Activated naive CD8-positive, alpha-beta T cell (primary cell): Measurements from ENCODE around the gene NAA10.
"Not testable (repeated sequence)": the region's sequence is repeated elsewhere in the genome, so short reads cannot be mapped to it uniquely, and the experiment has no call there.

Experiments used
- H3K27ac Mint-ChIP-seq: one replicate; pipeline ENCODE4 v1.8.0; 2021; ENCODE audit warnings: mixed read lengths
- H3K27me3 Mint-ChIP-seq: one replicate; pipeline ENCODE4 v1.8.0; 2021; ENCODE audit warnings: mixed read lengths
- H3K36me3 Mint-ChIP-seq: one replicate; pipeline ENCODE4 v1.8.0; 2021; ENCODE audit warnings: mixed read lengths
- H3K4me1 Mint-ChIP-seq: one replicate; pipeline ENCODE4 v1.8.0; 2021; ENCODE audit warnings: low read depth, mixed read lengths
- H3K4me3 Mint-ChIP-seq: one replicate; pipeline ENCODE4 v1.8.0; 2021; ENCODE audit warnings: mild to moderate bottlenecking, mixed read lengths
- H3K9me3 Mint-ChIP-seq: one replicate; pipeline ENCODE4 v1.8.0; 2021; ENCODE audit warnings: low read depth, mixed read lengths

Gene NAA10

DNA sequence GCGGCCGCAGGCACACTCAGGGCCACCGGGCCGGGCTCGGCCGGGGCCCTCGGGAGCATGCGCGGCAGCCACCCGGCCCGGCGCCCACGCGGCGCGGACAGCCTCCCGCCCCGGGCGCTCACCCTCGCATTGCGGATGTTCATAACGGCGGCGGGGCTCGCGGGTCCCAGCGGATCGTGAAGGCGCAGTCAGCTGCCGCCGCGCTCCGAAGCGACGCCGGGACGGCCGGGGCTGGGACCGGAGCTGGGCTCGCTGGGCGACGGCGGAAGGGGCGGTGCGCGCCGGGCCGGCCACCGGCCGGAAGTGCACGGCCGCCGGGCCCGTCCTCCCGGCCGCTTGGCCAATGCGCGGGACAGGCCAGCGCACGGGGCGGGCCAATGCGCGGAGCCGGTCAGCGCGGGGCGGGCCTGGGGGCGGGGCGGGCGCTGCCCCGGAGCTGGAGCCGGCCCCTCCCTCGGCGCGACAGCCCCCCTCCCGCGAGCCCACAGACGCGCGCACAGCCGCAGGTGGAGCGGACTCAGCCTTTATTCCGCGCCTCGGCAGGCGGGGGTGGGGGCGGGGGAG, at the start of gene NAA10:
Gene NAA10, minus strand, starts transcription at position 276 of the 564 bp plus-strand sequence. Its CDS starts 133 bp downstream, at position 143.
- peak within 1 kb of the TSS; percentile 68 for H3K27ac Mint-ChIP-seq
- peak within 1 kb of the TSS; percentile 89 for H3K4me3 Mint-ChIP-seq
- H3K36me3 Mint-ChIP-seq, result no peaks in the 10 kb centered on the region
- H3K4me1 Mint-ChIP-seq, result peaks cover 26% of the 10 kb centered on the region
- H3K27me3 Mint-ChIP-seq, result no peaks in the 10 kb centered on the region
- no peaks in the 10 kb centered on the region for H3K9me3 Mint-ChIP-seq

DNA sequence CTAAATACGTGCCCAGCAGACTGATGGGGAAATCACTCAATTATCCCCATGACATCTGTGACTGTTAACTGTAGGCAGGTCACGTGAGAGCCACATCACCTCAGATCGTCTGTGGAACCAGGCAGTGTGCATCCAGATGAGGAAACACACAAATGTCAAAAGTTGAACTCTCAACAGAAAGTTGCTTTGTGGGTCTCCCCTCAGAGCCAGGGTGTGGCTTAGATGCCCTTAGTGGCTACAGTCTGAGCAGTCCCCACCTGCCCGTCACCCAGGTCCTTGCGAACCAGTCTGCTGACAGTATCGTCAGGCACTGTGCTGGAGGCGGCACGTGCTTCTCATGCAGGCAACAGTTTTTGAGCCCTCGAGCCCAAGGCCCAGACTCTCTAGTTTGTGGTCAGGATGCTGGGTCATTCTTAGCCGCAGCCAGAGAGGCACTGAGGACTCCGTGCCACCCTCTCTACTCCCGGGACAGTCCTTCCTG, 48.5 kb upstream of the NAA10 start:
- Mint-ChIP-seq H3K4me1 (peaks cover 40% of the 10 kb centered on the region), H3K36me3 (no peaks in the 10 kb centered on the region), H3K9me3 (no peaks in the 10 kb centered on the region), H3K4me3 (peak overlapping the region; percentile 67), H3K27me3 (no peaks in the 10 kb centered on the region), H3K27ac (peak overlapping the region; percentile 96)

DNA sequence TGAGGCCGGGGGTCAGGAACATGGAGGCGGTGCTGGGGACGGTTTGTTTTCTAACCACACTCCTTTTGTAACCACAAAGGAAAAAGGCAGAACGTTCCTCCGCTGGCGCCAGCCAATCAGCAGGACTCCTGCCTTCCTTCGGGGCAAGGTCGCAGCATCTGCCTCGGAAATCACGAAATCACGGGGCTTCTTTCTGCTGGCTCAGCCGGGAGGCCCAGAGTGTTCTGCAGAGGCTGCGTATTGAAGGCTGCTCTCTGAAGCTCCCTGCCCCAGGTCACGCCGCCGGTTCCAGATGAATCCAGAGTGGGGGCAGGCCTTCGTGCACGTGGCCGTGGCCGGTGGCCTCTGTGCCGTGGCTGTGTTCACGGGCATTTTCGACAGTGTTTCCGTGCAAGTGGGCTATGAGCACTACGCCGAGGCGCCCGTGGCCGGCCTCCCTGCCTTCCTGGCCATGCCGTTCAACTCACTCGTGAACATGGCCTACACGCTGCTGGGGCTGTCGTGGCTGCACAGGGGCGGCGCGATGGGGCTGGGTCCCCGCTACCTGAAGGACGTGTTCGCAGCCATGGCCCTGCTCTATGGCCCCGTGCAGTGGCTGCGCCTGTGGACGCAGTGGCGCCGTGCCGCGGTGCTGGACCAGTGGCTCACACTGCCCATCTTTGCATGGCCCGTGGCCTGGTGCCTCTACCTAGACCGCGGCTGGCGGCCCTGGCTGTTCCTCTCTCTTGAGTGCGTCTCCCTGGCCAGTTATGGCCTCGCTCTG, 47.1 kb upstream of the NAA10 start:
- Mint-ChIP-seq H3K36me3 (no peaks in the 10 kb centered on the region), H3K4me1 (peaks cover 38% of the 10 kb centered on the region), H3K4me3 (peak overlapping the region; percentile 73), H3K27me3 (no peaks in the 10 kb centered on the region), H3K27ac (peak overlapping the region; percentile 96), H3K9me3 (no peaks in the 10 kb centered on the region)

DNA sequence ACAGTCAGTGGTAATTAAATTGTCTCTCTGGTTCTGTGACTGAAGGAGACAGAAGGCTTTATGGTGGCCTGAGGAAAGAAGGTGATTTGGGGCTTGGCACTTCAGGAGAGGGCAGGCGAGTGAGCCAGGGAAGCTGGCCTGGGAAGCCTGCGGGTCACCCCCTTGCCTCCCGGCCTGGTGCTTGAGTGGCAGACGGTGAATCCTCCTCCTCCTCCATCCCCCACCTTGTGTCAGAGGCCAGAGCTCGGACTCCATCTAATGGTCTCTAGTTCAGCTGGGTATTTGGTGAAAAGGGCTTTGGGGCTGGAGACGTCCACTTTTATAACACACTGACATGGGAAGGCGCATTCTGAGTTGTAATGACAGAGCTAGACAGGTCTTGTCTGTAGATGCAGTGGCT, 46.4 kb upstream of the NAA10 start:
- peak overlapping the region; percentile 92 for H3K27ac Mint-ChIP-seq
- H3K9me3 Mint-ChIP-seq, result no peaks in the 10 kb centered on the region
- peak overlapping the region; percentile 73 for H3K4me3 Mint-ChIP-seq
- H3K4me1 Mint-ChIP-seq, result peaks cover 38% of the 10 kb centered on the region
- H3K36me3 Mint-ChIP-seq, result no peaks in the 10 kb centered on the region
- H3K27me3 Mint-ChIP-seq, result no peaks in the 10 kb centered on the region

DNA sequence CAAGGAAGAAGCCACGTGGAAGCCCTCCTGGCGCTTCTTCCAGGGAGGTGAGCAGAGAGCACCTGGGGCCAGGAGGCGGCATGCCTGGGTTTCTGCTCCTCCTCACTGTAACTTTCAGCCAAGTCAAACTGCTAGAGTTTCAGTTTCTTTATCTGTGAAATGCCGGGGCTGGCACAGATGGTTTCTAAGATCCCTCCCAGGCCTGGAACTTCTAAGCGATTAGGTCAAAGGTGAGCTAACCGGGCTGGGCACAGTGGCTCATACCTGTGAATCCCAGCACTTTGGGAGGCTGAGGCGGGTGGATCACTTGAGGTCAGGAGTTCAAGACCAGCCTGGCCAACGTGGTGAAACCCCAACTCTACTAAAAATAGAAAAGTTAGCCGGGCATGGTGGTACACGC, 45.6 kb upstream of the NAA10 start:
- Mint-ChIP-seq H3K4me3 (peak overlapping the region; percentile 59), H3K27ac (peak overlapping the region; percentile 88)
- H3K9me3 Mint-ChIP-seq, result not testable (repeated sequence)

DNA sequence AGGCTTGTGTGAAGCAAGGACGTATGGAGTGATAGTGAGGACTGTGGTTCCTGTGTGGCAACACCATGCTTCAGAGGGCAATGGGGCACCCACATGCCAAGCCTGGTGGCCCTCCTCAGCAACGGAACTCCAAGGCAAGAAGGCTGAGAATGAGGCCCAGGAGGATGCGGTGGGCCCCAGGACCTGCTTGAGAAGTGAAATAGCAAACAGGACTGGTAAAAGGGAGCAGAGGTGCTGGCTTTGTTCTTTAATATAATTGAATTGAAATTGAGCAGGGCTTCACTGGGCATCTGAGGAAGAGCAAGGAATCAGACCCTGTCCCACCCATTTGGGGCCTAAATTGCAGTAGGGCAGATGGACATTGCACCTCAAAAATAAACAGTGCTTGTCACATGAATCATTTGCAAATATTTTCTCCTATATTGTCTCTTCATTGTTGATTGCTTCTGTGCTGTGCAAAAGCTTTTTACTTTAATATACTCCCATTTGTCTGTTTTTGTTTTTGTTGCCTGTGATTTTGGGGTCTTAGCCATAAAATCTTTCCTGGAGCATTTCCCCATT, 40.0 kb upstream of the NAA10 start:
- Mint-ChIP-seq H3K9me3 (no peaks in the 10 kb centered on the region), H3K27me3 (no peaks in the 10 kb centered on the region), H3K4me3 (peak overlapping the region; percentile 7)

More for the DNA sequence above, 45.6 kb upstream of the NAA10 start:
- peaks cover 41% of the 10 kb centered on the region for H3K4me1 Mint-ChIP-seq
- not testable (repeated sequence) for H3K36me3 Mint-ChIP-seq, H3K27me3 Mint-ChIP-seq

DNA sequence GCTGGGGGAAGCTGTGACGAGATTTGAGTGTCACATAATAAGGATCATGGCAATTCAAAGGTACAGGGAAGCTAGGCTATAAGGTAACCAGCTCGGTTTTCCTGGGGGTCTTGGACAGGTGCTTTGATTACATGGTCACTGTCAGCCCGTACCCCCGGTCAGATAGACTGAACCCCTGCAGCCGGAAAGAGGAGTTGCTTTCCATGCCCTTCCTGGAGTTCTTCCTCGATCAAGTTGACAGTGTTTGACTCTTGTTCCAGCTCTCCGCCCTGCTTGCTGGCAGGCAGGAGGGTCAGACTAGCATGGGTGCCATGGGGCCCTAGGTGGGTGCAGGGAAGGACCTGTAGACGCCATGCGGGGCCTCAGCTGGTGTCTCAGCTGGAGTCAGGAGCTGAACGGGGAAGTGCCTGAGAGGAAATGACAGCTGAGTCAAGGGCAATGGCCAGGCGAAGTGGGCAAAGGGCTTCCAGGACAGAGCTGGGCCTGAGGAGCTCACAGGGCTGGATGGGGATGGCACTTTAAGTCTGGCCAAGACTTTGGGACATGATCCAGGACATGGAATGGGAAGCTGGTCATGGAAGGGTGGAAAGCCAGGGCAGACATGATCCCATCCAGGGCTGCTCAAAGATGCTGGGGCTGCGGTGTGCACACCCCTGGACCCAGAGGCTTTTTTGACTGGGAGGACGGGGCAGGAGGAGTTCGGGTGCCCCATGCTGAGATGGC, 39.3 kb upstream of the NAA10 start:
- Mint-ChIP-seq H3K36me3 (no peaks in the 10 kb centered on the region), H3K27ac (peak overlapping the region; percentile 98), H3K4me3 (peak overlapping the region; percentile 94), H3K4me1 (peaks cover 23% of the 10 kb centered on the region), H3K9me3 (no peaks in the 10 kb centered on the region), H3K27me3 (no peaks in the 10 kb centered on the region)

More for the DNA sequence above, 40.0 kb upstream of the NAA10 start:
- Mint-ChIP-seq H3K36me3 (no peaks in the 10 kb centered on the region), H3K4me1 (peaks cover 22% of the 10 kb centered on the region), H3K27ac (peak overlapping the region; percentile 98)

DNA sequence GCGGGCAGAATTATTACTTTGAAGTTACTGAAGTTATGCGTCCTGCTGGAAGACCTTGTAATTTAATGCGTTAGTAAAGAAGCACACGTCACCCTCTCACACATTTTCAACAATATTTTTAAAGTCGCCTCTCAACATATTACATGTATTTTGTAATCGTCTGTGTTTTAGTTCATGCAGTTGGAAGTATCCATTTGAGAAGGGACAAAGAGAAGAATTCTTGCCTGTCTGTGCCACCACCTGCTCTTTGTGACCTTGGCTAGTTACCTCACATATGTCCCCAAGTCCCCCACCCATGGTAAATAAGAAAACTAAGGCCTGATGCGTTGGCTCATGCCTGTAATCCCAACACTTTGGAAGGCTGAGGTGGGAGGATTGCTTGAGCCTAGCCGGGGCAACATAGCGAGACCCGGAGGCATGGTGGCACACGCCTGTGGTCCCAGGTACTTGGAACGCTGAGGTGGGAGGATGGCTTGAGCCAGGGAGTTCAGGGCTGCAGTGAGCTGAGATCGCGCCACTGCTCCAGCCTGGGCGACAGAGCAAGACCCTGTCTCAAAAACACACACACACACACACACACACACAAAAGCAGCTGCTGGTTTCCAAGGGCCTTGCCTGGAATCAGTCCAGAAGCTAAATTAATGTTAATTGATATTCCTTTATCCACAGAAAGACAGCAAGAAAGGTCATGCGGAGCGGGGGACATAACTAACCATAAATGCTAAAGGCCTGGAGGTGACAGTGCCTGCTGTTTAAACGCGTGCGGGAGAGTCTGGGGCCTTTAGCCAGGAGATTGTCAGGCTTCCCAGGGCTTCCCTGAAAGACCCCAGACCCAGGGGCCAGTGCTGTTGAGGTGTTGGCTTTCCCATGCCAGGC, 38.5 kb upstream of the NAA10 start:
- Mint-ChIP-seq H3K36me3 (no peaks in the 10 kb centered on the region), H3K9me3 (no peaks in the 10 kb centered on the region), H3K27ac (peak overlapping the region; percentile 98), H3K27me3 (no peaks in the 10 kb centered on the region), H3K4me3 (peak overlapping the region; percentile 94), H3K4me1 (peaks cover 24% of the 10 kb centered on the region)

DNA sequence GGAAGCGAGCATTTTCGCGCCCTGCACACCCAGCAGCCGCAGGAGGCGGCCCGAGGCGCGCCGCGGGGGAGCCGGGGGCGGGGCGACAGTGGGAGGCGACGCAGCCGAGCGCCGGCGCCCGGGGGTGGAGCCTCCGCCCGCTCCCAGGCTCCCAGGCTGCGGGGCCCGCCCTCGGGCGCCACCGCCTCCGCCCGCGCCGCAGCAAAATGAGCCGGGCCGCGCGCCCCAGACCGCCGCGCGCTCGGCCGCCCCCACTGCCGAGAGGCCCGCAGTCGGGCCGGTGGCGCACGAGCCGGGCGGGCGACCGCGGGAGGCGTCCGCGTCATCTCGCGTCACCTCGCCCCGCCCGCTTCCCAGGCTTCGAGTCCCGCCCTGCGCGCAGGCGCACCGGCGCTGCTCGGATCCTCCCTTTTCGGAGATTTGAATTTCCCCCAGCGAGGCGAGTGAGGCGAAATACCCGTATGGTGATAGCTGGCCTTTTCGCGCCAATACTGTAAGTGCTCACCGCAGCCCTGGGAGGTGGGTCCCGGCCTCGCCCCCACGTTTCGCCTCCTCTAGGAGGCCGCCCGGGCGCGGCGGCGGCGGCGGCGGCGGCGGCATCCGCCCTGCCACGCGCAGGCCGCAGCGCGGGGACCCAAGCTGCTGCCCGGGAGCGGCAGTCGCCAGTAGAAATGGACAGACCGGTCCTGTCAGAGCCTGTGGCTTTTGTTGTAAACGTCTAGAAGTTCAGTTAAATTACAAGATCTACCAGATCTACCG, 37.7 kb upstream of the NAA10 start, which contains the start of gene TMEM187:
Gene TMEM187, plus strand, starts transcription at position 387 of the 759 bp plus-strand sequence. CDS start 9,309 bp downstream, outside the sequence.
- Mint-ChIP-seq H3K9me3 (no peaks in the 10 kb centered on the region), H3K27ac (peak within 1 kb of the TSS; percentile 100), H3K27me3 (no peaks in the 10 kb centered on the region), H3K36me3 (no peaks in the 10 kb centered on the region), H3K4me1 (peaks cover 32% of the 10 kb centered on the region), H3K4me3 (peak within 1 kb of the TSS; percentile 100)

DNA sequence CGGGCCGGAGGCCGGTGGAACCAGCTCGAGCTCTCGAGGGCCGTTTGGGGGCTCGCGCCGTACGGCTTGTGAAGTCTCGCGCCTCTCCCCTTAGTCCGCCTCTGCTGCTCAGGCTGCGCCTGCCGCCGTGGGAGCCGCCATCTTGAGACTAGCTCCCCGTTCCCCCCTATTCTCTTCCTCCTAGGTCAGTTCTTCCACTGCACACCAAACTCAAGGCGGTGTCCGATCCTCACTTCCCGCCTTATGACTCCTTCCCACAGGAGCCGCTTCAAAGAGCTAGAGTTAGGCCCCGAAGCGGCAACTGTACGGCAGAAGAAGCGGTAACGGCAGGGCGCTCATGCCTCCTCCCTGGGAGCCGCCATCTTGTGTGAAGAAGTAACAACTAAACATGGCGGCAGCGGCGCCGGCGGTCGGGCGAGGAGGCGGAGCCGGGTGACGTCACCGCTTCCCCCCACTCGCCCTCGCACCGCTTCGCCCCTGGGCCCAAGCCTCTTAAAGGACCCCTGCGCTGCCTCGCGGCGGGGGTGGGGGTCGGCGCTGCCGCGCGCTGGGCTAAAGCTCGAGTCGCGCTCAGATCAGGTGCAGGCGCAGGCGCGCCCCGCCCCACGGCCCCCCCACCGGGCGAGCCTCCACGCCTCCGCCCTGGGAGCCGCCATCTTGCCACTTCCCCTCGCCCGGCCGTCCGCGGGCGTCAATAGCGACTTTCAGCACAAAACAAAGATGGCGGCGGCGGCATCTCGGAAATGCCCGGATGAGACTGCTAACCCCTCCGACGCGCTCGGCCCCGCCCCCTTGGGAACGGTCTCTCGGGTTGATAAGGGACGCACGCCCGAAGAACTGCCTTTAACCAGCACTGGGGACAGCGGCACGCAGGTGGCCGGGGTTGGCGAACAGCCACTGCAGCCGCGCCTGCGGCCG, 36.9 kb upstream of the NAA10 start, which contains the start of gene HCFC1:
Gene HCFC1, minus strand, starts transcription at position 369 of the 918 bp plus-strand sequence. CDS start 978 bp downstream, outside the sequence.
- Mint-ChIP-seq H3K4me1 (peaks cover 40% of the 10 kb centered on the region), H3K4me3 (peak within 1 kb of the TSS; percentile 100), H3K36me3 (no peaks in the 10 kb centered on the region), H3K27me3 (no peaks in the 10 kb centered on the region), H3K27ac (peak within 1 kb of the TSS; percentile 100), H3K9me3 (no peaks in the 10 kb centered on the region)

DNA sequence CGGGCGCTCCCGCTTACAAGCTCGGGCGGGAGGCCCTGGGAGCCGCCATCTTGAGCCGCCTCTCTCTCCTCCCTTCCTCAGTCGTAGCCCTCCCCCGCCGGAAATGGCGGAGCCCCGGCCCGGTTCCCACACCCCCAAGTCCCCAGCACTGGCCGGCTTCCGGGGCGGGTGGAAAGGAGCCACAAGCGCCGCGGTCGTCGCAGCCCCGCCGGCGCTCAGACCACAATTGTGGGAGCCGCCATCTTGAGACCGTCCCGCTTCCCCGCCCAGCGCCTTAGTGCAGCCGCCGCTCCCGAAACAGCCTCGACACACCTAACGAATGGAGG, 36.2 kb upstream of the NAA10 start:
- H3K9me3 Mint-ChIP-seq, result no peaks in the 10 kb centered on the region
- no peaks in the 10 kb centered on the region for H3K36me3 Mint-ChIP-seq
- peak overlapping the region; percentile 100 for H3K4me3 Mint-ChIP-seq
- H3K27ac Mint-ChIP-seq, result peak overlapping the region; percentile 100
- H3K27me3 Mint-ChIP-seq, result no peaks in the 10 kb centered on the region
- H3K4me1 Mint-ChIP-seq, result peaks cover 47% of the 10 kb centered on the region

DNA sequence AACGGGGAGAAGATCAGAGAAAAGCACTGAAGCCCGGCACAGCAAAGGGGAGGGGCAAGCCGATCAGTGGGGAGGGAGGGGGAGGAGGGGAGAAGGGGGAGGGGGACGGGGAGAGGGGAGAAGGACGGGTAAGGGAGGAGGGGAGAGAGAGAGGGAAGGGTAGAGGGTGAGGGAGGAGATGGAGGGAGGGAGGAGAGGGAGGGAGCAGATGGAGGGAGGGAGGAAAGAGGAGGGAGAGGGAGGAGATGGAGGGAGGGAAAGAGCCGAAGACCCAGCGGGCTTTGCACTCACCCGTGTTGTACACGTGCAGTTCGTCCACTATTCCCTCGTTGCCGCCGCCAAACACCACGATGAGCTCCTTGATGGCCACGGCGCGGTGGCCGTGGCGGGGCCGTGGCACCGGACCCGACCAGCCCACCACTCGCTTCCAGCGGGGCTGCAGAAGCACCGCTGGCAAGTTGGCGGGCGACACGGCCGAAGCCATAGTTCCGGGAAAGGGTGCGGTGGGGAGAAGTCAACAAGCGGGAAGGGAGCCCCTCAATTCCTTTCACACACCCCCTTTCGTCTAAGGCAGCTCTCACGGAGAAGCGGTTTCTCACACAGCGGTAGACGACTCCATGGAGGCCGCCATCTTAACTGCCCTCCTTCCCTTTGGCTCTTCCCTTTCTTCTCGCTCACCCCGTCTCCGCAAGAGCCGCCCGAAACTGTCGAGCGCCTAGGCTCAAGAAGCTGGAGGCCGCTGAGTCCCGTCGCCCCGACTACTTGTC, 35.7 kb upstream of the NAA10 start:
- Mint-ChIP-seq H3K4me1 (peaks cover 45% of the 10 kb centered on the region), H3K9me3 (no peaks in the 10 kb centered on the region), H3K27me3 (no peaks in the 10 kb centered on the region), H3K27ac (peak overlapping the region; percentile 100), H3K36me3 (no peaks in the 10 kb centered on the region), H3K4me3 (peak overlapping the region; percentile 100)
